SU-DHL-6 (cell line): ENCODE measurements around the gene DAAM2.

ENCODE experiments used
- EZH2phosphoT487 ChIP-seq: fragments of 200-600 bp; sonication (generic), shearing (Covaris generic); conservative IDR thresholded peaks from 2 replicates; pipeline ENCODE4 v1.6.1; 2018; ENCODE audit warnings: mild to moderate bottlenecking, antibody characterized with exemption, low read length, moderate library complexity, mixed read lengths
- TF ChIP-seq, protein P1 (sequence below): fragments of 200-600 bp; sonication (generic); IDR thresholded peaks from one replicate; pipeline ENCODE4 v1.5.1; 2017; ENCODE audit warnings: antibody characterized with exemption, mild to moderate bottlenecking, low read length, moderate library complexity; ENCODE audit not compliant: insufficient read depth, poor library complexity, severe bottlenecking

DNA sequence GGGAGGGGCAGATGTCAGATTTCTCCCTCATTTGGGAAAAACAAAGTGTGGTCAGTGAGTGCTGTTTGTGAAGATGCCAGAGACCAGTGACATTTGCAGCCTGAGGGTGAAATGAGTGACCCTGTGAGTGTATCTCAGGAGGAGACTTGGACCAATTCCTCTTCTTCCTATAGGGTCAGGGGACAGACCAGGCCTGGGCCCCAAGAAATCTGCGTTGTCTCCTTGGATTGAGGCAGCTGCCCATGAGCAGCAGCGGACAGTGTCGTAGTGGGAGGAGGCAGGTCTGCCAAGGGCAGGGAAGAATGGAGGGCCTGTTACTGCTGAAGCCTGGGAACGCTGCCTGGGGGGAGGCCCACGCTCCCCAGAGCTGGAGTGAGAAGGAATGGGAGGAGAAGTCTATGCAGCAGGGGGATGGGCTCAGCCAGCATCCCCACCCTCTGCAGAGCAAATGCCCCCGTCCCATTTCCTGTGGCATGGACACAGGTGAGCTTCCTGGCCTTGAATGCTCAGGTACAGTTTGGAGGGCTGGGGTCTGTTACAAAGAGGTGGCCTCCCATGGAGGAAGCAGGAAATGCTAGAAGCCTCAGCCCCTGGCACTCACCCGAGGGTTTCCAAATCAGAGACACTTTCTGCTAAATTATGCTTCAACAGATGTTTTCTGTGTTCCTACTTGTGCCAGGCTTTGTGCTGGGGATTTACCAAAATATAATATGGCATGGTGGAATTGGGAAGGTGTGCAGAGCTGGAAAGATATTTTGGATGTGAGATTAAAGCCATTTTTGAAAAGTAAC is 29.8 kb downstream of the DAAM2 start:
- TF ChIP-seq, protein P1, sequence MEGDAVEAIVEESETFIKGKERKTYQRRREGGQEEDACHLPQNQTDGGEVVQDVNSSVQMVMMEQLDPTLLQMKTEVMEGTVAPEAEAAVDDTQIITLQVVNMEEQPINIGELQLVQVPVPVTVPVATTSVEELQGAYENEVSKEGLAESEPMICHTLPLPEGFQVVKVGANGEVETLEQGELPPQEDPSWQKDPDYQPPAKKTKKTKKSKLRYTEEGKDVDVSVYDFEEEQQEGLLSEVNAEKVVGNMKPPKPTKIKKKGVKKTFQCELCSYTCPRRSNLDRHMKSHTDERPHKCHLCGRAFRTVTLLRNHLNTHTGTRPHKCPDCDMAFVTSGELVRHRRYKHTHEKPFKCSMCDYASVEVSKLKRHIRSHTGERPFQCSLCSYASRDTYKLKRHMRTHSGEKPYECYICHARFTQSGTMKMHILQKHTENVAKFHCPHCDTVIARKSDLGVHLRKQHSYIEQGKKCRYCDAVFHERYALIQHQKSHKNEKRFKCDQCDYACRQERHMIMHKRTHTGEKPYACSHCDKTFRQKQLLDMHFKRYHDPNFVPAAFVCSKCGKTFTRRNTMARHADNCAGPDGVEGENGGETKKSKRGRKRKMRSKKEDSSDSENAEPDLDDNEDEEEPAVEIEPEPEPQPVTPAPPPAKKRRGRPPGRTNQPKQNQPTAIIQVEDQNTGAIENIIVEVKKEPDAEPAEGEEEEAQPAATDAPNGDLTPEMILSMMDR = no peak
- no peak for TF ChIP-seq EZH2phosphoT487
